Endothelial cell (in vitro differentiated cells): ENCODE measurements around the gene TPRX2. TPM values are rescaled to one million over a fixed set of nuclear protein-coding genes. Genes with fewer than 3 reads are reported as not detected.

ENCODE experiments used
- DNase-seq: peaks from one replicate; pipeline ENCODE4 v3.0.0; 2021; ENCODE audit warnings: low spot score
- H3K27ac Mint-ChIP-seq: one replicate; pipeline ENCODE4 v1.8.0; 2021; ENCODE audit warnings: mixed read lengths, inconsistent platforms; ENCODE audit not compliant: unreplicated experiment
- H3K27me3 Mint-ChIP-seq: one replicate; pipeline ENCODE4 v1.8.0; 2021; ENCODE audit warnings: mild to moderate bottlenecking, moderate library complexity, mixed read lengths, inconsistent platforms; ENCODE audit not compliant: unreplicated experiment
- H3K36me3 Mint-ChIP-seq: one replicate; pipeline ENCODE4 v1.8.0; 2021; ENCODE audit warnings: mild to moderate bottlenecking, low read depth, mixed read lengths, inconsistent platforms; ENCODE audit not compliant: unreplicated experiment
- H3K4me1 Mint-ChIP-seq: one replicate; pipeline ENCODE4 v1.8.0; 2021; ENCODE audit warnings: mild to moderate bottlenecking, mixed read lengths, inconsistent platforms; ENCODE audit not compliant: unreplicated experiment
- H3K4me3 Mint-ChIP-seq: one replicate; pipeline ENCODE4 v1.8.0; 2021; ENCODE audit warnings: mild to moderate bottlenecking, mixed read lengths, inconsistent platforms; ENCODE audit not compliant: unreplicated experiment
- H3K9me3 Mint-ChIP-seq: one replicate; pipeline ENCODE4 v1.8.0; 2021; ENCODE audit warnings: mixed read lengths, inconsistent platforms; ENCODE audit not compliant: unreplicated experiment
- CTCF ChIP-seq: fragments of 200-600 bp; sonication (generic); IDR thresholded peaks from one replicate; pipeline ENCODE4 v1.5.0; 2021; ENCODE audit warnings: antibody characterized with exemption; ENCODE audit not compliant: unreplicated experiment
- total RNA-seq: library from RNA; stranded (reverse); fragmentation: NEBNext Ultra II Directional; extraction: Animal tissue kit (Norgen Biotek cat#: 25700); gene quantifications from one replicate; pipeline ENCODE4 v1.2.1, GENCODE V29; 2021; ENCODE audit not compliant: unreplicated experiment

The TPRX2 gene
- total RNA-seq, 1 donor from 2014 or later, result not detected

- Mint-ChIP-seq H3K4me1 (no peaks in the 10 kb centered on the region), H3K27ac (no peak overlapping the region), H3K4me3 (no peak overlapping the region), H3K27me3 (peaks cover 3% of the 10 kb centered on the region), H3K9me3 (no peaks in the 10 kb centered on the region), H3K36me3 (no peaks in the 10 kb centered on the region)
- DNase-seq, result no peak
- no peak for TF ChIP-seq CTCF
Observed at GRCh38 chr19:47836038-47836437, 23.0 kb upstream of the TPRX2 start.

- Mint-ChIP-seq H3K9me3 (no peaks in the 10 kb centered on the region), H3K27ac (no peak overlapping the region), H3K4me3 (no peak overlapping the region), H3K4me1 (peaks cover 21% of the 10 kb centered on the region), H3K27me3 (peaks cover 3% of the 10 kb centered on the region), H3K36me3 (peaks cover 4% of the 10 kb centered on the region)
- TF ChIP-seq CTCF, result no peak
- DNase-seq, result no peak
Observed at GRCh38 chr19:47839411-47839810, 19.6 kb upstream of the TPRX2 start.

- Mint-ChIP-seq H3K9me3 (no peaks in the 10 kb centered on the region), H3K27ac (no peak overlapping the region), H3K4me1 (peaks cover 21% of the 10 kb centered on the region), H3K36me3 (peaks cover 4% of the 10 kb centered on the region), H3K27me3 (peaks cover 4% of the 10 kb centered on the region), H3K4me3 (no peak overlapping the region)
- DNase-seq, result no peak
- TF ChIP-seq CTCF, result no peak
Observed at GRCh38 chr19:47839913-47840312, 19.1 kb upstream of the TPRX2 start.

GRCh38 chr19:47842941-47843340, 16.1 kb upstream of the TPRX2 start:
- Mint-ChIP-seq H3K4me1 (peaks cover 21% of the 10 kb centered on the region), H3K27me3 (peaks cover 5% of the 10 kb centered on the region), H3K9me3 (no peaks in the 10 kb centered on the region), H3K4me3 (no peak overlapping the region), H3K27ac (no peak overlapping the region), H3K36me3 (peaks cover 4% of the 10 kb centered on the region)
- no peak for DNase-seq
- no peak for TF ChIP-seq CTCF

GRCh38 chr19:47848425-47848822, 10.6 kb upstream of the TPRX2 start:
- peaks cover 8% of the 10 kb centered on the region for H3K27me3 Mint-ChIP-seq
- H3K4me3 Mint-ChIP-seq, result no peak overlapping the region
- DNase-seq, result no peak
- H3K36me3 Mint-ChIP-seq, result no peaks in the 10 kb centered on the region
- no peak overlapping the region for H3K27ac Mint-ChIP-seq
- peaks cover 19% of the 10 kb centered on the region for H3K4me1 Mint-ChIP-seq
- no peak for TF ChIP-seq CTCF
- no peaks in the 10 kb centered on the region for H3K9me3 Mint-ChIP-seq
